Muscle of back (tissue), 11 donors: ENCODE results near the gene INO80. TPM values are rescaled to one million over a fixed set of nuclear protein-coding genes. Genes with fewer than 3 reads are reported as not detected.
"Not testable (repeated sequence)": the region's sequence is repeated elsewhere in the genome, so short reads cannot be mapped to it uniquely, and the experiment has no call there.

Experiments used
- DNase-seq, 3 donors: peaks; one replicate each; pipeline versions ENCODE4 v3.0.0 to v3.0.0-alpha.2; 2013
- polyA plus RNA-seq, 10 donors: library from polyadenylated mRNA; unstranded; fragments of 120-200 nt; gene quantifications; one replicate each; pipeline ENCODE4 v1.2.1, GENCODE V29; 2013; ENCODE audit not compliant: insufficient read length in 10 of 10

INO80 gene
- polyA plus RNA-seq, 10 donors, result 11.9 to 19.0 (median 14.7) TPM

DNA sequence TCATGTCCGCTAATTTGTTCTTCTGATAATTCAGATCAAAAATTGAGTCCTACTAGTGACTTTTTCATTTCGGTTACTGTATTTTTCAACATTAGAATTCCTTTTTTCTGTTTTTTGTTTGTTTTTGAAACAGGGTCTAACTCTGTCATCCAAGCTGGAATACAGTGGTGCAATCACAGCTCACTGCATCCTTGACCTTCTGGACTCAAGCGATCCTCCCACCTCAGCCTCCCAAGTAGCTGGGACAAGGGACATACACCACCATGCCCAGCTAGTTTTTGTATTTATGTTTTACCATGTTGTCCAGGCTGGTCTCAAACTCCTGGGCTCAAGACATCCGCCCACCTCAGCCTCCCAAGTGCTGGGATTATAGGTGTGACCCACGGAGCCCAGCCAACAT lies 8.0 kb upstream of the INO80 start:
- DNase-seq, result no peak

GRCh38 chr15:41122849-41123248 lies 6.8 kb upstream of the INO80 start:
- DNase-seq, result no peak

GRCh38 chr15:41121951-41122350 lies 5.9 kb upstream of the INO80 start:
- no peak for DNase-seq

DNA sequence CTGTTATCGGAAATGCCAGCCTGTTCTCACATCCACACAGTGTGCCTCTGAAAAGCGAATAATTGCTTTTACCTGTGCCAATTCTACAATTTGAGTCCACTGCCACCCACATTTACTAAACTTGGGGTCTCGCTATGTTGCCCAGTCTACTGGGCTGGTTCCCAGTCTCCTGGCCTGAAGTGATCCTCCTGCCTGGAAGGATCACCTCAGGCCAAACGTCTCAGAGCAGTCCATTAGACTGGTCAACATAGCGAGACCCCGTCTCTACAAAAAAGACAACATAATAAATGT lies 827 bp upstream of the INO80 start:
- DNase-seq, result no peak

DNA sequence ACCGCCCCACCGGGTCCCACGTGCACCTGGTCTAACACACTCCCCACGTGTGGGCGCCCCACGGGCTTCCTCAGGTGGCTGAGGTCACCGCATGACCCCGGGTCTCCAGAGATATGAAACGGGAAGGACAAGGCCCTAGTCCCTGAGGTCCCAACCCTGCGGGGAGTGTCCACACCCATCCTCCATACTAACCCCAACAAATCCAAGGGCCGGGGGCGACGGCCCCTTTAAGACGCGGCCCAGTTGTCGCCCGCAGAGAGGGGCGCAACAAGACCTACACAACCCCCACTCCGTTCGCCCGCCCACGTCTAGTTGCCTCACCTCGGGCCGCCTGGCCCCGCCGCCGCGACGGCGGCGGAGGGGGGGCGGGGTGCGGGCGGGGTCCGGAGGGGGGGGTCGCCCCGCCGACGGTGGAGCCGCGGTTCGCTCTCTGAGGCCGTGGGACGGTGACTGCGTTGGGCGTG lies 396 bp downstream of the INO80 start:
- DNase-seq, result peak; percentile 33 to 84 (median 59)

DNA sequence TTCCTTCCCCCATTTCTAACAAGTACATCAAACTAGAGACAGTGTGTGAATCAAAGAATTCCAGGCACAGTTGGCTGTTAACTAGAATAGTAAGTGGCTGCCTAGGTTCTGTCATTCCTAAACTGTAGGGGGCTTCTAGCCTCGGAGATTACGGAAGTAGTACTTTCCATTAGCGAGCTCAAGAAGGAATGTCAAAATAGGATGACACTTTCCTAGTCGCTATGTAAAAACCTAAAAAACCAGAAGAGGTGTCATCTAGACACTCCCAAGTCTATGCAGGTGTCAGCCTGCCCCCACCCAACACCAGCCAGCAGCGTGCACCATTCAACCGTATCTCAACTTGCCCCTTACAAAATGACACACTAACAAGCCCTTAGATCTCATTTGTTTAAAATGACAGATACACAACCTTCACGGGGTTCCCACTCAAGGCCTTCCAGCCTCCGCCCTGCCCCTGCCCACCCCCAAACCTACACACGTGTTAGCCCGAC lies 874 bp downstream of the INO80 start:
- DNase-seq, result peak; percentile 35 to 74 (median 41)

- no peak for DNase-seq
Observed at GRCh38 chr15:41106947-41107346, 9.1 kb downstream of the INO80 start.

GRCh38 chr15:41105348-41106334 lies 10.4 kb downstream of the INO80 start:
- DNase-seq, result no peak

- peak; percentile 20 to 45 (median 21) for DNase-seq
Observed at GRCh38 chr15:41104234-41104633, 11.8 kb downstream of the INO80 start.

DNA sequence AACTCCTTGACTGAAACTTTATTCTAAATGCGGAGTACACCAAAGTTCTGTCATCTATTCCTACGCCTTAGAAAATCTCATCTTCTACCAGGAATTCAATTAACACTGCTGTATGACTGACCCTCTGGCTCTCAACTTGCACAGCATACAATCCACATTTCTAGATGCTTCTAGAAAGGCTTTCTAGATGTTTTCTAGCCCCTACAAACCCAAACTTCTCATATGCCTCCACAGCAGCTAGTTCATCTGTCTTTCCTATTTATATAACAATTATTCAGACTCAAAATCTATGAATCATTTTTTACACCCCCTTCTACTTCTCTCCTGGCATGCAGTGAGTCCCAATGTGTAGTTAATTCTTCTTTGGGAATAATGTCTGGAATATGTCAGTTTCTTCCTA lies 13.2 kb downstream of the INO80 start:
- DNase-seq, result no peak

- no peak for DNase-seq
Observed at GRCh38 chr15:41096178-41096577, 19.9 kb downstream of the INO80 start.

DNA sequence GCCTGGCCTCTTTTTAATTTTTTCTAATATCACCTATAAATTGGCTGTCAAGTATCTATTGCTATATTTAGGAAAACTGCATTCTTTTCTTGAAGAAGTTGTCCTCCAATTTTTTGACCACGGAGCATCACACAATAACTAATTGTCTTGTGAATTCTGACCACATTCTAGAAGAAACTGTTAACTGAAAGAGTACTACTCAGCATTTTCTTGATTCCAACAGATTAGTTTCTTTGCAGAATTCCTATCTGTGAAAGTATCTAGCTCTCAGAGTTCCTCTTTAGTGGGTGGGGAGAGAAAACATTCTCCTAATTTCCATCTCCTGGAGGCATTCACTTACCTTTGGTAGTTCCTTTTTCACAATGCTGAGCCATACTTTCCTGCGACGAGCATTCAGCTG lies 31.1 kb downstream of the INO80 start:
- DNase-seq, result no peak

- DNase-seq, result no peak
Observed at GRCh38 chr15:41080144-41080543, 35.9 kb downstream of the INO80 start.

DNA sequence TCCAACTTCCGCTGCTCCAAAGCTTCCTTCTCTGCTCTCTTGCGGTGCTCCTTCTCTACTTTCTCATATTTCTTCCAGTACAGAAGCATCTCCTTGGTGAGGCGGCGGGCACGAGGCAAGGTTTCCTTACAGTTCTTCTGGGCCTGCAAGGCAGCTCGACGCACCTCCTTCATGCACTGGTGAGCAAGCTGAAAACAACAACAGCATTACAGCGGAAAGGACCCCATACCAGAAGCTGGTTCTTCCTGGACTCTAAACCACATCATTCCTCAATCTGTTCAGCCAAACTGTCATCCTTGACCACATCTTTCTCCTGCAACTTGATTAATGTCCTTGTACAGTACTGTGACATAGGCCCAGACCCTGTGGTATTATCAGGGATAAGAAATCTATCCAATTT lies 36.4 kb downstream of the INO80 start:
- DNase-seq, result no peak

DNA sequence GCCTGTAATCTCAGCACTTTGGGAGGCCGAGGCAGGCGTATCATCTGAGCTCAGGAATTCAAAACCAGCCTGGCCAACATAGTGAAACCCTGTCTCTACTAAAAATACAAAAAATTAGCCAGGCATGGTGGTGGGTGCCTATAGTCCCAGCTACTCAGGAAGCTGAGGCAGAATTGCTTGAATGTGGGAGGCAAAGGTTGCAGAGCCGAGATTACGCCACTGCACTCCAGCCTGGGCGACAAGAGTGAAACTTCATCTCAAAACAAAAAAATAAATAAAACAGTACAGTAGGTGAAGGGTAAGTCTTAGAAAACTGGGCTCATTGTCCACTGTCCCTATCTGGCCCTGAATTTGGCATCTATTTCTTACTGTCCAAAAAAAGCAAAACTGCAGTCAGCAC lies 37.2 kb downstream of the INO80 start:
- not testable (repeated sequence) for DNase-seq

DNA sequence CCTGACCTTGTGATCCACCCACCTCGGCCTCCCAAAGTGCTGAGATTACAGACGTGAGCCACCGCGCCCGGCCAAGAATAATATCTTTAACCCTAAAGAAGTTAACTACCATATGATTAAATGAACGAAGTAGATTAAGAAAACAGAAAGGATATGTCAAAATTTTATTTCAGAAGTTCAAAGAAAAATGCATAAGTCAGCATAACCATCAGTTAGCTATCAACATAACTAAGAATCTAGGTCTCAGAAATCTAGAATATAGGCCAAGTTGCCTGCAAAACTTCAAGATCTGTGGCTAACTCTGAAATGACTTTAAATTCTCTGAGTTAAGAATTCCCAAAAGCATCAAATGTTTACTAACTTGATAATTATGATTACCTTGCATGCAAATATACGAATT lies 38.0 kb downstream of the INO80 start:
- no peak for DNase-seq

DNA sequence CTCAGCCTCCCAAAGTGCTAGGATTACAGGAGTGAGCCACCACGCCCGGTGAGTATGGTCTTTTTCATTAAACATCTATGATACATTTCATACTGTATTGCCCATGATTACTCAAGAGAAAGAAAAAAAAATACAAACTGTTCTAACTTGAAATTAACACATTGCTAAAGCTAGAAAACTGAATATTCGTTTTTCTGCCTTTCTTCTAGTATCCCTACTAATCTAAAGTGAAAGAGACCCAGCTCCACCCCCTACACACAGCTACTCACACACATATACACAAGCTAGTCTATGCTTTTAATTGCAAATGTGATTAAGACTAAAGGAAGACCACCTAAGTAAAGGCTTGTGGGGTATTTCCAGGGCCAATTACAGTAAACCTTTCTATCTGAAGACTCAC lies 43.1 kb downstream of the INO80 start:
- DNase-seq, result no peak

- no peak for DNase-seq
Observed at GRCh38 chr15:41072013-41072412, 44.1 kb downstream of the INO80 start.

- DNase-seq, result no peak
Observed at GRCh38 chr15:41066516-41066915, 49.6 kb downstream of the INO80 start.

GRCh38 chr15:41061667-41062066 lies 54.4 kb downstream of the INO80 start:
- no peak for DNase-seq

DNA sequence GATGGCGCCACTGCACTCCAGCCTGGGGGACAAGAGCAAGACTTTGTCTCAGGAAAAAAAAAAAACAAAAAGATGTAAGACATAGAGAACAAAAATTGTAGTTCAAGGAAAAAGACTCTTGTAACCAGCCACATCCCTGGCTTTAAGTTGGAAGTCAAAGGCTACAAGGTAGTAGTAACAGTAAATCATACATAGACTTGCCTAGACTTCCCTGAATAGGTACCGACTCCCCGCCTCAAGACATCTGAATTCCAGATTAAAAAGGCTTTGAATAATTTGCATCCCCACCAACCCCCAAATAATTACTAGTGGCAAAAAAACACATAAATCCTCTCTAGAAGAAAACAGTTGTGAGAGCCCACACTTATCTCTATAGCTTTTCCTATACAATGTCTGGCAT lies 55.6 kb downstream of the INO80 start:
- DNase-seq, result no peak

DNA sequence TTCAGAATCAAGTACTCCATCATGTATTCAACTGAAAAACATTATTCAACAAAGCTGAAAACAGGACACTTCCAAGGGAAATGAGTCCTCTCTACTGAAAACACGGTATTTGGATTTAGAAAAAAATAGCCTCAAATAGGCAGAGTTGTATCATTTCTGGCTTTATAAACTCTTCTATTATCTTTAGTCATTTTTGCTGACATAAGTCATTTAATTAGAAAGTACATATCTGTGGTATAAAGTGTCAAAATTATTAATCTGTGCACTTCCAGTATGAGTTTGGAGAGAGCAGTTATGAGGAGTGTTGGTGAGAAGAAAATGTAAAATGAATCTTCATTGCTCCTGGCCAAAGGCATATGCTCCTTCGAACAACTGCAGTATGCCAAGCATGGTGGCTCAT lies 59.3 kb downstream of the INO80 start:
- DNase-seq, result no peak

GRCh38 chr15:41055706-41056105 lies 60.4 kb downstream of the INO80 start:
- no peak for DNase-seq

- no peak for DNase-seq
Observed at GRCh38 chr15:41051139-41051538, 64.9 kb downstream of the INO80 start.
